PC-9 (cell line): ENCODE results near the gene CCM2L. TPM values are rescaled to one million over a fixed set of nuclear protein-coding genes. Genes with fewer than 3 reads are reported as not detected.

Source experiments
- BruUV-seq: library from RNA; stranded (reverse); fragments of 400-500 nt; replicated peaks from 2 replicates; lab custom pipeline; 2021; lab: Mats Ljungman, UMichigan
- CTCF ChIA-PET: fragments of 300-600 bp; sonication (Branson Sonifier 250); formaldehyde crosslinking; loops from one replicate; lab custom pipeline; 2022; ENCODE audit warnings: antibody characterized with exemption; lab: Charles Lee
- POLR2A ChIA-PET: fragments of 300-600 bp; sonication (Branson Sonifier 250); formaldehyde crosslinking; loops from one replicate; lab custom pipeline; 2022; ENCODE audit warnings: antibody characterized with exemption; ENCODE audit not compliant: unreplicated experiment; lab: Charles Lee
- DNase-seq, 2 experiments: peaks; one replicate each; pipeline versions ENCODE4 v3.0.0 to v3.0.0-alpha.2; 2015 to 2022; ENCODE audit warnings: mixed read lengths in 1 of 2
- H2AFZ ChIP-seq: fragments of 200-600 bp; sonication (generic); 2 replicates; pipeline ENCODE4 v1.8.1; 2017; ENCODE audit warnings: antibody characterized with exemption
- H3F3A ChIP-seq: fragments of 200-600 bp; sonication (generic); 2 replicates; pipeline ENCODE4 v1.8.1; 2017; ENCODE audit warnings: antibody characterized with exemption, mild to moderate bottlenecking, low read depth; ENCODE audit not compliant: insufficient read depth
- H3K27ac ChIP-seq: fragments of 200-600 bp; sonication (generic); 2 replicates; pipeline ENCODE4 v1.6.1; 2016; ENCODE audit warnings: mixed run types
- H3K27me3 ChIP-seq: fragments of 200-600 bp; sonication (generic); 2 replicates; pipeline ENCODE4 v1.6.1; 2016; ENCODE audit warnings: low read depth, mixed run types; ENCODE audit not compliant: insufficient read depth
- H3K36me3 ChIP-seq: fragments of 200-600 bp; sonication (generic); 2 replicates; pipeline ENCODE4 v1.6.1; 2016; ENCODE audit warnings: low read depth, mixed run types
- H3K4me1 ChIP-seq: fragments of 200-600 bp; sonication (generic); replicated peaks from 2 replicates; pipeline ENCODE4 v1.6.1; 2016; ENCODE audit warnings: mixed run types; ENCODE audit not compliant: insufficient read depth
- H3K4me2 ChIP-seq: fragments of 200-600 bp; sonication (generic); 2 replicates; pipeline ENCODE4 v1.6.1; 2017; ENCODE audit warnings: mixed run types
- H3K4me3 ChIP-seq: fragments of 200-600 bp; sonication (generic); 2 replicates; pipeline ENCODE4 v1.6.1; 2016; ENCODE audit warnings: mixed run types
- H3K79me2 ChIP-seq: fragments of 200-600 bp; sonication (generic); 2 replicates; pipeline ENCODE4 v1.6.1; 2017; ENCODE audit warnings: low read depth, mixed run types
- H3K9me2 ChIP-seq: fragments of 200-600 bp; sonication (generic); 2 replicates; pipeline ENCODE4 v1.8.1; 2017; ENCODE audit warnings: mild to moderate bottlenecking; ENCODE audit not compliant: insufficient read depth
- H3K9me3 ChIP-seq: fragments of 200-600 bp; sonication (generic); 2 replicates; pipeline ENCODE4 v1.8.1; 2016; ENCODE audit warnings: low read depth; ENCODE audit not compliant: insufficient read depth
- H4K20me1 ChIP-seq: fragments of 200-600 bp; sonication (generic); 2 replicates; pipeline ENCODE4 v1.8.1; 2017; ENCODE audit not compliant: insufficient read depth
- EZH2 ChIP-seq: fragments of 200-600 bp; sonication (generic); IDR thresholded peaks from 2 replicates; pipeline ENCODE4 v1.8.0; 2017; ENCODE audit warnings: antibody characterized with exemption, low read depth
- intact Hi-C: fragments of 100-400 bp; cut with micrococcal nuclease; formaldehyde crosslinking; loops from one replicate; pipeline ENCODE4 v1.10.0; 2022; ENCODE audit not compliant: unreplicated experiment
- total RNA-seq: library from RNA; stranded (reverse); gene quantifications from 2 replicates; pipeline ENCODE4 v1.2.3, GENCODE V29; 2021
- TF ChIP-seq, protein P1 (sequence below): fragments of 200-600 bp; sonication (generic); conservative IDR thresholded peaks from 2 replicates; pipeline ENCODE4 v1.6.1; 2017; ENCODE audit warnings: mixed run types, antibody characterized with exemption, mild to moderate bottlenecking, moderate library complexity

Gene CCM2L
- total RNA-seq, 1 experiment from 2014 or later: 0.31 TPM

DNA sequence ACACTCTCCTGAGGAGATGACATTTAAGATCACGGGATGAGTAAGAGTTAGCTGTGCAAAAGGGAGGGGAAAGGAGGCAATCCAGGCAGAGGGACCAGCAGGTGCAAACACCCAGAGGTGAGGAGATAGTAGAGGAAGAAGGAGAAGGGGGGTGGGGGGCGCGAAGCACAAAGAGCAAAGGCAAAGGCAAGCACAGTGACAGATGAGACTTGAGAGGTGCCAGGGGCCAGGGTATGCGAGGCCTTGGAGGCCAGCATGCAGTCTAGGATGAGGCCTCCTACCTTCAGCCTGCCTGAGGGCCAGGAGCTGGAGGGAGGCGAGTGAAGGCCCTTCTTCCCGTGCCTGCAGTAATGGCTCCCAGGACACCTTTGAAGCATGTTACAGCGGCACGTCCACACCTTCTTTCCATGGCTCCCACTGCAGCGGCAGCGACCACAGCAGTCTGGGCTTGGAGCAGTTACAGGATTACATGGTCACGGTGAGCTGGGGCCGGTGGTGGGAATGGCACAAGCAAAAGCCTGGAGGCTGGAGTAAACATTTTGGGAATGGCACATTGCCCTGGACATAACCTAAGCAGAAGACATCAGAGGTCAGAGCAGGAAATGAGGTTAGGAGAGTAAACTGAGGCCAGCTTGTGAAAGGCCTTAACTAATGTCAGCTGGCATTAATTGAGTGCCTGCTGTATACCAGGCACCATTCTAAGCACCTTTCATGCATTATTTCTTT, 18.6 kb downstream of the CCM2L start:
- Histone ChIP-seq H3K9me2 (no peaks in the 10 kb centered on the region), H4K20me1 (no peaks in the 10 kb centered on the region), H3K79me2 (no peaks in the 10 kb centered on the region), H3K27me3 (peaks cover 48% of the 10 kb centered on the region), H2AFZ (no peak overlapping the region), H3K27ac (no peak overlapping the region), H3K4me3 (no peak overlapping the region), H3K4me2 (no peak overlapping the region), H3K4me1 (no peaks in the 10 kb centered on the region), H3K36me3 (no peaks in the 10 kb centered on the region), H3K9me3 (no peaks in the 10 kb centered on the region), H3F3A (no peaks in the 10 kb centered on the region)
- ChIA-PET POLR2A (no interaction called here), CTCF (no interaction called here)
- BruUV-seq: no TSS peak
- DNase-seq: no peak
- intact Hi-C loops: no loop called here
- no peak for TF ChIP-seq EZH2
- TF ChIP-seq, protein P1, sequence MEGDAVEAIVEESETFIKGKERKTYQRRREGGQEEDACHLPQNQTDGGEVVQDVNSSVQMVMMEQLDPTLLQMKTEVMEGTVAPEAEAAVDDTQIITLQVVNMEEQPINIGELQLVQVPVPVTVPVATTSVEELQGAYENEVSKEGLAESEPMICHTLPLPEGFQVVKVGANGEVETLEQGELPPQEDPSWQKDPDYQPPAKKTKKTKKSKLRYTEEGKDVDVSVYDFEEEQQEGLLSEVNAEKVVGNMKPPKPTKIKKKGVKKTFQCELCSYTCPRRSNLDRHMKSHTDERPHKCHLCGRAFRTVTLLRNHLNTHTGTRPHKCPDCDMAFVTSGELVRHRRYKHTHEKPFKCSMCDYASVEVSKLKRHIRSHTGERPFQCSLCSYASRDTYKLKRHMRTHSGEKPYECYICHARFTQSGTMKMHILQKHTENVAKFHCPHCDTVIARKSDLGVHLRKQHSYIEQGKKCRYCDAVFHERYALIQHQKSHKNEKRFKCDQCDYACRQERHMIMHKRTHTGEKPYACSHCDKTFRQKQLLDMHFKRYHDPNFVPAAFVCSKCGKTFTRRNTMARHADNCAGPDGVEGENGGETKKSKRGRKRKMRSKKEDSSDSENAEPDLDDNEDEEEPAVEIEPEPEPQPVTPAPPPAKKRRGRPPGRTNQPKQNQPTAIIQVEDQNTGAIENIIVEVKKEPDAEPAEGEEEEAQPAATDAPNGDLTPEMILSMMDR: no peak

DNA sequence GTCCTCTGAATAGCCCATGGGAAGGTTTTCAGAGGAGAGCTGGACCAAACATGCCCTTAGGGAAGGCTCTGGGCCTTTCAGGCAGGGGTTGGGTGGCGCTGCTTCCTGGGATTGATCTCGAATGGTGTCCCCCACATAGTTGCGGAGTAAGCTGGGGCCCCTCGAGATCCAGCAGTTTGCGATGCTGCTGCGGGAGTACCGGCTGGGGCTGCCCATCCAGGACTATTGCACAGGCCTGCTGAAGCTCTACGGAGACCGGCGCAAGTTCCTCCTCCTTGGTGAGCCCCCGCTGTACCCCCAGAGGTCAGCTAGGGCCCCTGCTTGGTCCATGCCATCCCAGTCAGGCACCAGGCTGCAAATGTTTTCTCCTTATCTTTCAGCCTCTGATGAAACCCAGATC, 19.3 kb downstream of the CCM2L start:
- POLR2A ChIA-PET: no interaction called here

DNA sequence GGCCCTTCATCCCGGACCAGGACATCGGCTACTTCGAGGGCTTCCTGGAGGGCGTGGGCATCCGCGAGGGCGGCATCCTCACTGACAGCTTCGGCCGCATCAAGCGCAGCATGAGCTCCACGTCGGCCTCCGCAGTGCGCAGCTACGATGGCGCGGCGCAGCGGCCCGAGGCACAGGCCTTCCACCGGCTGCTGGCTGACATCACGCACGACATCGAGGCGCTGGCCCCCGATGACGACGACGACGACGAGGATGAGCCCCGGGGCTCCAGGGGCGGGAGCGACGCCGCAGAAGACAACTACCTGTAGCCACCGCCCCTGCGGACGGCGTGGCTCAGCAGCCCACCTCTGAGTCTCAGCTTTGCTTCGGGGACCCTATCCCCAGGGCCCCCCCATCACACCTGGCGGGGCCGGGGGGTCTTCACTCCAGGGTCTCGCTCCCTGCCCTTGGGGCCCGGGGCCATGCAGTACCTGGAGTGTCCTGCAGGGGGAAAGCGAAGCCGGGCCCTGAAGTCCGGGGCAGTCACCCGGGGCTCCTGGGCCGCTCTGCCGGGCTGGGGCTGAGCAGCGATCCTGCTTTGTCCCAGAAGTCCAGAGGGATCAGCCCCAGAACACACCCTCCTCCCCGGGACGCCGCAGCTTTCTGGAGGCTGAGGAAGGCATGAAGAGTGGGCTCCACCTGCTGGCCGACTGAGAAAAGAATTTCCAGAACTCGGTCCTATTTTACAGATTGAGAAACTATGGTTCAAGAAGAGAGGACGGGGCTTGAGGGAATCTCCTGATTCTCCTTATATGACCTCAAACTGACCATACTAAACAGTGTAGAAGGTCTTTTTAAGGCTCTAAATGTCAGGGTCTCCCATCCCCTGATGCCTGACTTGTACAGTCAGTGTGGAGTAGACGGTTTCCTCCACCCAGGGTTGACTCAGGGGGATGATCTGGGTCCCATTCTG, 21.0 kb downstream of the CCM2L start:
- Histone ChIP-seq H3K4me2 (peak overlapping the region; percentile 59), H3K36me3 (no peaks in the 10 kb centered on the region), H3K79me2 (no peaks in the 10 kb centered on the region), H3K27me3 (peaks cover 49% of the 10 kb centered on the region), H3K27ac (no peak overlapping the region), H4K20me1 (no peaks in the 10 kb centered on the region), H3K4me3 (no peak overlapping the region), H3K4me1 (no peaks in the 10 kb centered on the region), H3K9me3 (no peaks in the 10 kb centered on the region), H3F3A (no peaks in the 10 kb centered on the region), H3K9me2 (no peaks in the 10 kb centered on the region), H2AFZ (no peak overlapping the region)
- ChIA-PET POLR2A (no interaction called here), CTCF (interaction anchor here (1.2 kb wide), 1 partner anchor 208 kb away, joined by 5 read pairs; no protein-coding TSS in a partner anchor)
- intact Hi-C loops: loop anchor here (1.0 to 5.0 kb wide), 4 partner anchors 61 to 208 kb away; partner anchors contain the start of gene PDRG1
- peak; percentile 50 to 75 for DNase-seq
- TF ChIP-seq, protein P1: peak; percentile 98
- no peak for TF ChIP-seq EZH2
- BruUV-seq: no TSS peak

More for the DNA sequence above, 19.3 kb downstream of the CCM2L start:
- no peaks in the 10 kb centered on the region for H4K20me1 ChIP-seq
- H3K9me2 ChIP-seq: no peaks in the 10 kb centered on the region
- no peaks in the 10 kb centered on the region for H3K36me3 ChIP-seq
- no TSS peak for BruUV-seq
- no peak overlapping the region for H3K4me2 ChIP-seq
- H3K27me3 ChIP-seq: peaks cover 48% of the 10 kb centered on the region
- no peaks in the 10 kb centered on the region for H3K4me1 ChIP-seq
- no peak overlapping the region for H3K4me3 ChIP-seq
- no peak for DNase-seq
- H3K79me2 ChIP-seq: no peaks in the 10 kb centered on the region
- H3K9me3 ChIP-seq: no peaks in the 10 kb centered on the region
- CTCF ChIA-PET: no interaction called here
- H3K27ac ChIP-seq: no peak overlapping the region
- no peak overlapping the region for H2AFZ ChIP-seq
- H3F3A ChIP-seq: no peaks in the 10 kb centered on the region
- TF ChIP-seq, protein P1: no peak
- intact Hi-C loops: no loop called here
